HG03103 (cell line): ENCODE data around the gene TMEM131L.
"Not testable (repeated sequence)": the region's sequence is repeated elsewhere in the genome, so short reads cannot be mapped to it uniquely, and the experiment has no call there.

Experiments
- ATAC-seq: cut with Tn5 transposase; IDR thresholded peaks from one replicate; pipeline ENCODE4 v1.9.1; 2021; ENCODE audit warnings: low read depth; ENCODE audit not compliant: unreplicated experiment

TMEM131L gene

DNA sequence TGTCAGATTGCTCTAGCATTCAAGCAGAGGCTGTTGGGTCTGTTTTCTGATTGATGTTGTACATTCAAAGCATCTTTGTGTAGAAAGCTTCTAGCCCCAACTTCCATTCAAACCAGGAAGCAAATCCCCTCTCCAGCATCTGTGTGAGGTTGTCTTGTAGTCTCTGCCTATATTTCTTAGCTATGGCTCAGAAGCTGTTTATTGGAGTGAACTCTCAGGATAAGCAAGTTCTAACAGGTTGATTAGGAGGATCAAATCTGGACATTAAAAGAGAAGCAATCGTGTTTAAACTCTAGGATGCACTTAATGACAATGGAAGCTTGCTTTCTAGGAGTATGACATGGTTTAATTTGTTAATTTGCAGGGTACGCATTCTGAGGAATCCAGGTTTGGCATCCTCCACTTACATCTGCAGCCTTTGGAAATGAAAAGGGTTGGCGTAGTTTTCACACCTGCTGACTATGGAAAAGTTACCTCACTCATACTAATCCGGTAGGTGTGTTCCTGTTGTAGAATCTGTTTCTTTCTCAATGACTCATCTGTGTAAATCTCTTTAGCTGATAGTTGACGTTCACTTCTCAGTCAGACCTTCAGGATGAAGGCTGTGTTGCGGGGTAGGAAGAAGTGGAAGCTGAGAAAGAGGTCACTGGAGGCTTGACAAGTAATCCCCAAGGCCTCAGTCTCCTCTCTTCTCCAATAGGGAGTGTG lies 129.9 kb downstream of the TMEM131L start:
- no peak for ATAC-seq

DNA sequence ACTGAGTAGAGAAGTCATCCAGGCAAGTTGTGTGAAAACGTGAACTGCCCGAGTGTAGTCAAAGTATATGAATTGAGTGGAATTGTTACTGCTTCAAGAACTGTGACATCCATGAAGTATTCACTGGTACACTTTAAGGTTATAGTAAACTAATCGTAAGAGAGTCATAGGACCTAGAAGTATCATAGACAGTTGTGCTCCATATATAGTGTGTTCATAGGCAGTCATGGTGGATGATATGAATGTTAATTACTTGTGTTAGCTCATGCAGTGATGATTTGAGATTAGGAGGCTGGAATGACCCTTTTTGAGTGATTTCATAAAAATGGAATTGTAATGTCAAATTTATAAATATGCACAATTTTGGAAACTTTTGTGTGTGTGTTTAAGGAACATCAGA lies 136.6 kb downstream of the TMEM131L start:
- ATAC-seq: no peak

DNA sequence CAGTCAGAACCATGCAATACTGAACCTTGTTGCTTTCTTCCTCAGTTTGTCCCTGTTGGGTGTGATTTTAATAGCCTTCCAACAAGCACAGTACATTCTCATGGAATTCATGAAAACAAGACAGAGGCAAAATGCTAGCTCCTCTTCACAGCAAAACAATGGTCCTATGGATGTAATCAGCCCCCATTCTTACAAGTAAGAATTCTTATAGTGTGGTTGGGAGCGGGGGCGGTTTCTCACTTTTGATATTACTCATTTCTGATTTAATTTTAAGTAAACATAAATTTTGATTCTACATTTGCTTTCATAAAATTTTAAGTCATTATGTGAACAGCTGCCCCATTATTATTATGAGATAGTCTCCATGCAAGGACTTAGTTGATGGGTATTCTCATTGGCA lies 137.1 kb downstream of the TMEM131L start:
- ATAC-seq: no peak

DNA sequence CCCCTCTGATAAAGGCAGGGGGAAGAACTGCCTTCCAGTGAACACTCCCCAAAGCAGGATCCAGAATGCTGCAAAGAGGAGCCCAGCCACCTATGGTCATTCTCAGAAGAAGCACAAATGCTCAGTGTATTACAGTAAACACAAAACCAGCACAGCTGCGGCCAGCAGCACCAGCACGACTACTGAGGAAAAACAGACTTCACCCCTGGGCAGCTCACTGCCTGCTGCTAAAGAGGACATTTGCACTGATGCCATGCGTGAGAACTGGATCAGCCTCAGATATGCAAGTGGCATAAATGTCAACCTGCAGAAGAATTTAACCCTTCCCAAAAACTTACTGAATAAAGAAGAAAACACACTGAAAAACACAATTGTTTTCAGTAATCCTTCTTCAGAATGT lies 137.7 kb downstream of the TMEM131L start:
- ATAC-seq: no peak

DNA sequence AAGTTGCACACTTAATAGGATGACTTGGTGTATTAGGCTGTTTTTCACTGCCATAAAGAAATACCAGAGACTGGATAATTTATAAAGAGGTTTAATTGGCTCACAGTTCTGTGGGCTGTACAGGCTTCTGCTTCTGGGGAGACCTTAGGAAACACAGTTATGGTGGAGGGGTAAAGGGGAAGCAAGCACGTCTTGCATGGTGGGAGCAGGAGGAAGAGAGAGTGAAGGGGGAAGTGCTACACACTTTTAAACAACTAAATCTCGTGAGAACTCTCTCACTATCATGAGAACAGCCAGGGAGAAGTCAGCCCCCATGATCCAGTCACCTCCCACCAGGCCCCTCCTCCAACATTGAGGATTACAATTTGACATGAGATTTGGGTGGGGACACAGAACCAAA lies 142.9 kb downstream of the TMEM131L start:
- ATAC-seq: not testable (repeated sequence)

DNA sequence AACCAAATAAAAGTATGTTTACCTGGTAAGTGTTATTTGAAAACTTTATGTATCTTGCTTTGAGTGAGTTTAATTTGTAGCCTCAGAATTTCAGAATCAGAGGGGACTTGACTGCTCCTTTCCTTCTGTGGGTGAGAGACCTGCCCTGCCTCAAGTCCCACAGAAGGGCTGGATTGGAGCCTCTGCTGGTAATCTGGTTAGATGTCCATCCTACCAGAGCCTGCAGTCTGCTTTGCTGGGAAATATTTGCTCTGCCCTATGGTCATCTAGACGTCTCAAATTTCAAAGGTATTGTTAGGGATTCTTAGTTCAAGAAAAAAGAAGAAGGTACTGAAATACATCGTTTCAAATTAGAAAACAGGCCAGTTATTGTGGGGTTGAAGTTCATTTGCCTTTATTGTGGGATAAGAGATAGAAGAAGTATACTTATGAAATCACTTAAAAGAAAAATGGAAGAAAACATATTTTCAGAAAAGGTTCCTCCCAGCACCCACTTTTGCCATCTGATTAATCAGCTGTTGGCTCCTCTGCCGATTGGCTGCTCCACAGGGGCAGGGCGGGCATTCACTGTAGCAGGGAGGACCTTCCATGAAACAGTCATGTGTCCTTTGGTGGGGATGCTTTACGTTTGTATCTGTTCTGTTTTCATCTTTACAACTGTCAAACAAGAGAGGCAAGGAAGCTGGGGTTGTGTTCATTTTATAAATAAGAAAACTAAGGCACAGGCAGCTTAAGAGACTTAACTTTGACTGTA lies 144.6 kb downstream of the TMEM131L start:
- ATAC-seq: no peak

DNA sequence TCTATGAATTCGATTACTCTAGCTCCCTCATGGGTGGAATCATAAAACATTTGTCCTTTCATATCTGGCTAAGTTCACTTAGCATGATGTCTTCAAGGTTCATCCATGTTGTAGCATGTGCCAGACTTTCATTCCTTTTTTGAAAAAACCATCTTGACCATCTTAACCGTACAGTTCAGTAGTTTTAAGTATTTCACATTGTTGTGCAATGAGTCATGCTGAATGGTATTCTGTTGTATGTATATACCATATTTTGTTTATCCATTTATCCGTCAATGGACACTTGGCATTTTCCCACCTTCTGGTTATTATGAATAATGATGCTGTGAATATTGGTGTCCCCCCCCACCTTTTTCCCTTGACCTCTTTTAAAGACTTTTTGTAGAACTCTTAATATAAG lies 145.5 kb downstream of the TMEM131L start:
- ATAC-seq: no peak

DNA sequence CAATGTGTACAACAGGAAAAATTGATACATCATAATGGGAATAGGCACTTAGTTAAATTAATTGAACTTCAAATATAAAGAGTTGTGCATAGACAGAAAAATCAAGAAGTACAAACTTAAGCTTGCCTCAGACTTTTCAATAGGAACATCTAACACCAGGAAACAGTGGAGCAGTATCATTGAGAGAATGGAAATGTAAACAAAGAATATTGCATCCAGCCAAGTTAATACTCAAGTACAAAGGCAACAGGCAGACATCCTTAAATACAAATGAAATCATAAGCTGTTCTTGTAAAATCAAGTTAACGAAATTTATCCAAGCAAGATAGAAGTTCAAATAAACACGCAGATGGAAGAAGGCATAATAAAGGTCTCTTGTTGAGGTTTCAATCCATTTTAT lies 146.7 kb downstream of the TMEM131L start:
- no peak for ATAC-seq

DNA sequence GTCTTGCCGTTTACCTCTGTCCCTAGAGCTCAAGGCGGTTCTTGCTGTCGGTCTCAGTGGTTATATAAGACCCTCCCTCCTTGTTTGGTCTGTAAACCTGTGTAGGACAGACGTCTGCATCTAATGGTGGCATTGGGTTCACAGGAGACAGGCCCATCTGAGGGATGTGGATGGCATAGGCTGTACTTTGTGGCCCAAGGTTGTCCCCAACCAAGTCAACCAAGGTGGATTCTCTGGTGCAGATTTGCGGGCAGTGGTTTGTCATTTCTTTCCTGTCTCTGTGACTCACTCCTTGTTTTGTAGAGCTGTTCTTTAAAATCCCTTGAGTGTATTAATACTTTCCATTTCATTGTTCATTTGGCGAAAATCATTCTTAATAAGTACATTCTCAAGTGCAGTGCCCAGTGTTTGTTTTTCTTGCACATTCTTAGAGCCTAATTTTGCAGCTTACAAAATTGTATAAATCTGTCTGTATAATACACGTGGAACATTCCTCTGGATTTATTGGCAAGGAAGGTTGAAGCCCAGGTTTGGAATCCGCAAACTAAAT lies 149.9 kb downstream of the TMEM131L start:
- no peak for ATAC-seq

DNA sequence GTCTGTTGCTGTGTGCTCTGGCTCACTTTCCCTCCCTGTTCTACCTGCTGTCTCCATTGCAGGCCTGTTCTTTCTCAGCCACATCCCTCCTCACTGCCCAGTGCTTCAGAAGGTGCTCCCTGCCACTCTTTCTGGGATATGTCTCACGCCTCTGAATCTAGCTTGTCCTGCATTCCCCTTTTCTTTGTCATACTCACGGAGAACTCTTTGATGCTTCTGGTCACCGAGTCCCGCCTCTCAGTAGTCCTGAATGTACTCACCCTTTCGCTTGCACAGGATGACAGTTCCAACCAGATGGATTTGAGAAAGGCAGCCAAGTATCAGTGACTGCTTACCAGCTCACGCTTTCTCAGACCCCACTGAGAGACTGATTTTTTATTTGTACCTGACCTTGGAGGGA lies 152.7 kb downstream of the TMEM131L start:
- ATAC-seq: no peak

DNA sequence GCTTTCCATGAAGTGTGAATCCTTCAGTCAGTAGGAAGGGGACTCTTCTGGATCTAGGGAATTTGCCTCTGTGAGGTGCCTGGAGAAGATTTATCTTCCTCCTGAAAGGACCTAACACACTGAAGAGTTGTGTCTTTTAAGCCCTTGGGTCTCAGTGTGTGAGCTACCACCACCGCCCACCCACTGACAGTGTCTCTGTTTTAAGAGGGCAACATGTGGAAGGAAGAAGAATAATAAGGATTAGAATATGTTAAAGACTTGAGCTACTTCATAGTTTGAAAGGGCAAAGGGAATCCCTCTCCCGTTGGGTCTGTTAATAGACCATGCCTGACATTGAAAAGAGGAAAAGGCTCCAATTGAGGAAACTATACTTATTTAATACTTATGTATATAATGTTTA lies 153.7 kb downstream of the TMEM131L start:
- no peak for ATAC-seq

DNA sequence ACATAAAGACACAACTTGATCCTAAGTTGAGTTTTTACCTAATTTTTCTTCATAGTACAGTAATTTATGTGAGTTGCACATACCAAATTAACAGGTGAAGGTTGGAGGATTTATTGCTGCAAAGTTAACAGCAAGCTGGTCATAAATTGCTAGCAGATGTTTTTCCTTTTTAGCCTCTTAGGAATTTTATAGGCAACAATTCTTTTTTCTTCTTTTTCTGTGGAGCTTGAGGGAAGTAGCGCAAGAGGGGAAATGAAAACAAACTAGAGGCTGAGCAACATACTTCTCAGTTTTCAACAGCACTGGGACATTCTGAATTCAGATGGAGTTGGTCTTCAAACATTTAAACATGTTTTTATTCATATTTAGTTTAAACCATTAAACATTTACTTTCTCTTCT lies 154.2 kb downstream of the TMEM131L start:
- no peak for ATAC-seq

DNA sequence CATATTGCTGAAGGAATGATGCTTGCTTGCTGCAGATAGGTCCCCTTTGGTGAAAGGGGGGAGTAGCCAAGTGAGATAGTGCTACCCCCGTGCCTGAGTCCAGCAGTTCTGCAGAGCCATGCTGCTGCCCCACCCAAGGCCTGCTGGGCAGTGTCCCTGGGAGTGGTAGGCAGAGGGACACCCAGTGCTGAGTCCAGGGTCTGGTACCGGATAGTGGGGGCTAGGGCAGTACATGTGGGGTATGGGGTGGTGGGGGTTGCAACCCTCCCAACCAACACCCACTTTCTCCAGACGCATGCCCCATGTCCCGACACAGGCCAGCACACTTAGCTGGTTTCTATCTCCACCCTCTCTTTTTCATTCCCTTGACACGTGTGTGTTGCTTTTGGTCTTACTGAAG lies 155.9 kb downstream of the TMEM131L start:
- no peak for ATAC-seq

DNA sequence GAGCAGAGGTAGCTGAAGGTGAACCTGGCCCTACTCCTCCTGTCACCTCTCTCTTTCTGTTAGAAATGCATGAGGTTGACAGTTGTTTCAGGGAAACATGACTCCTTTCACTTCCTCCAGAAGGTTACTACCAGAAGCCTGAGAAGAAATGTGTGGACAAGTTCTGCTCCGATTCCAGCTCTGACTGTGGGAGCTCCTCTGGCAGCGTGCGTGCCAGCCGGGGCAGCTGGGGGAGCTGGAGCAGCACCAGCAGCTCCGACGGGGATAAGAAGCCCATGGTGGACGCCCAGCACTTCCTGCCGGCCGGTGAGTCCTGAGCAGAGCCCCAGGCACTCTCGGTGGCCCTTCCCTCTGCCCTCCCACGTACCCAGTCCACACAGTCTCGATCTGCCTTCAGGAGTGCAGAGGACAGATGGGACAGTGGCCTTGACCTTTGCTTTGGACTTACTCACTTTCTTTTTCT lies 156.6 kb downstream of the TMEM131L start:
- ATAC-seq: no peak

DNA sequence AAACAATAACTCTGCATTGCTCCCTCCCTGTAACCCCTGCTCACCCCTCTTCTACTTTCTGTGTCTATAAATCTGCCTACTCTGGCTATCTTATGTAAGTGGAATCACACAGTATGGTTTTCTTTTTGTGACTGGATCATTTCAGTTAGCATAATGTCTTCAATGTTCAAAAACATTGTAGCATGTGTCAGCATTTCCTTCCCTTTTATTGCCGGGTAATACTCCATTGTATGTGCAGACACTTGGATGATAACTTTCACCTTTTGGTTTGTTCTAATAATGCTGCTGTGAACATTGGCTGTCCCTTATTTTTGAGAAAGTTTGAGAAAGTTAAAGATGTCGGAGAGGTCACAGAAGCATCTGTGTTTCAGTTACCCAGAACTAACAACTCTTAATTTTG lies 157.3 kb downstream of the TMEM131L start:
- no peak for ATAC-seq

DNA sequence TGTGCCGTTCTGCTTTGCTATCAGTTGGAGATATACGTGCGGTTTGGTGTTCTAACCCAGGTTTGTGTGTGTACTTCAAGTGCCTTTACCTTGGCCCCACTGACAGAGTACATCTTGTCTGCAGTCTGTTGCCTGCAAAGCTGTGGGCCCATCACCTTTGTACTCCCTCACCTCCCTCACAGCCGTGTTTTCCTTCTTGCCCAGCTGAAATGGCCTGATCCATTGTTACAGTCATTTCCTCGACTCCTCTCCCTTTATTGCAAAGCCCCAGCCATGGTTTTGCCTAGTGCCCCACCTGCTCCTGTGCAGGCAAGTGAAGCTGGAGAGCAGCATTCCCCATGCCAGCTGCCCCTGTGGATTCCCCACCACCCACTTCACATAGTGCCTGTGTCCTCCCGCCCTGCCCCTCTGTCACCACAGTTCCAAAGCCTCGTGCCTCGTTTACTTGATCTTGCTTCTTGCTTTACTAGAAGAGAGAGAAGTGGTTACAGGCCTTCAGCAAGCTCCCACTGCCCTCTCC lies 162.7 kb downstream of the TMEM131L start:
- no peak for ATAC-seq

DNA sequence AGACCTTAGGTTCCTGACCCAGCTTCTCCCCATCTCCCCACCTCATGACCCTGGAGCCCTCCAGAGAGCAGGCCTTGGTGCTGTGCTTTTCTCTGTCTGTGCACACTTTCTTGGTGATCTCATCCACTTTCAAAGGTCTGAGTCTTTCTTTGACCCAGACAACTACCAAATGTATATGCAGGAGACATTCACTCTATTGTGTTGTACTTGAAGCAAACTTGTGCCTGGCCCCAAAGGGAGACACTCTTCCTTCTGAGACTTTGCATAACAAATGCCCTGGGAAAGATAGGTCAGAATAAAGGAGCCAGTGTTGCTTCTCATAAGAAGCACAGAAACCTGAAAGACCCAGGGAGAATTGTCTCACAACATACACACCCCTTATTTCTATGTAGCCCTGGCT lies 163.6 kb downstream of the TMEM131L start:
- ATAC-seq: no peak

DNA sequence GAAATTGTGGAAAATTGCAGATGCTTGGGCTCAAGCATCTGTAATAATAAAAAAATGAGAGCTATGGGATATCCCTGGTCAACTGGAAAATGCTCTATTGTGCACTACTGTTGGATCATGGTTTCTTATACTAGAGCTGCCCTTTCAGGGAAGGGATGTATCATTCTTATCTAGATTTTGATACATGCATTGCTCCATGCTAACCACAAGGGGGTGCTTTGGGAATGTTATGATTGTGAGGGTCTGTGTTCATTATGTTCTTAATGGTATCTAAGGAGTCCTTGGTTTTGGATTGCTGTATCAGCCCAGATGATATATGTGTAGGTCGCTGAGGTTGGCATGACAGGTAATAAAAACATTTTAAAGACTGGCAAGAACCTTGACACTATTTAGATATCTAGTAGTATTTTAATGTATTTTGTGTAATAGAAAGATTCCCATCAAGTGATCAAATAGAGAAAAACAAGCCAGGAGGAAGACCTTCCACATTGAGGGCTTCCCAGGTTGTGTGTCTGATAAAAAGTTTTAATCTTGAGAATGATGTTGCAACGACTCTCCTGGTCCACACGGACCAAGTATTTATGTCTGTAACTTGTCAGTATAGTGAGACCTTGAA lies 168.7 kb downstream of the TMEM131L start:
- no peak for ATAC-seq

DNA sequence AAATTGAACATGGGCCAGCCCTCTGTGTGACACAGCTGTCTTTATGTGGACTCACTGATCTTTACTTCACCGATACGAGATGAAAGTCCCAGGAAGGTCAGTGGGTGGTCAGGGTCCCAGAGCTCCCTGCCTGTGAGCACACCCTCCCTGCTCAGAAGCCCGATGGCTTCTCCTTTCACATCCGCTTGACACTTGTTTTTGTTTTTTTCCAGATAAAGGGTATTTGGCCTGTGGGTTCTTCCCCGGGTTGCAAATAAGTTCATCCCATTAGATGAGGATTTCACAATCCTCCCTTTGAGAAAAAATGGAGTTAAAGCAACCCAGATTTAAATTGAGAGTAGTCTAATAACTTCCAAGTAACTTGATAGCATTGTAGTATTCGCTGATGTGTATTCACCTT lies 169.7 kb downstream of the TMEM131L start:
- no peak for ATAC-seq

DNA sequence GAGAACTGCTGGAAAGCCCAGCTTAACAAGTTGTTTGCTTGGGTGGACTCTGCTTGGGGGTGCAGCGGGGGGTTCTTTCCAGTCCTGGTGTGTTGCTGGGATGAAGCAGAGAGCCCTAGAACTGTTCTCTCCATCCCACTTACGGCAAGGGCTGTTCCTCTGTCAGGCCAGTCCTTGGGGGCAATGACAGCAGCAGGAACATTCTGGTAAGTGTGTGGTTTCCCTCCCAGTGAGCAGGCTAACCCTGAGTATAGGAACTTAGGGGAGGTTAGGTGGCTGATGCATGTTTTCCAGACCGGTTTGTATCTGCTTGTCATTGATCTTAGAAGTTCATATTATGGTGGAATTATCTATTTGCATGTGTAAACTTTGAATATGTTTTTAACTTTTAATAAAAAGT lies 171.0 kb downstream of the TMEM131L start:
- no peak for ATAC-seq

DNA sequence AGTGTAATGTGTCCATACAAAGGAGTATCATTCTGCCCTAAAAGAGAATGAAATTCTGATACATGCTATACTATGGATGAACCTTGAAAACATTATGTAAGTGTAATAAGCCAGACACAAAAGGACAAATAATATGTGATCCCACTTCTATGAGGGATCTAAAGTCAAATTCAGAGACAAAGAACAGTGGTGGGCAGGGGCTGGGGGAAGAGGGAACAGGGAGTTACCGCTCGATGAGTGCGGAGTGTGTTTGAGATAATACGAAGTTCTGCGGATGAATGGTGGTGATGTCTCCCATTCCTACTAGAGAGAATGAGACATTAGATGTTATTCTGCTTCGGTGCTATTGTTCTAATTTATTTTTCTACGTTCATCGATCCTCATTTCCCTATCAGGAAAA lies 171.9 kb downstream of the TMEM131L start:
- ATAC-seq: no peak
